Natural killer cell (primary cell): ENCODE results near the gene RNGTT. TPM values are rescaled to one million over a fixed set of nuclear protein-coding genes. Genes with fewer than 3 reads are reported as not detected.

Source experiments
- ATAC-seq, 3 donors: fragments of 150-1000 bp in 2 of 3; fragments of 200-7000 bp in 1 of 3; cut with Tn5 transposase; 1 replicate in 1 of 3; 2 replicates in 2 of 3; pipeline ENCODE4 v1.10.0; 2021; ENCODE audit warnings: mild to moderate bottlenecking in 2 of 3, moderate library complexity in 2 of 3
- DNase-seq, 2 donors: peaks; one replicate each; pipeline versions ENCODE4 v3.0.0 to v3.0.0-alpha.2; 2013 to 2021; ENCODE audit warnings: mixed read lengths in 1 of 2
- H3K27ac ChIP-seq: one replicate; pipeline ENCODE4 v1.5.1; 2013; ENCODE audit warnings: mild to moderate bottlenecking, low read length
- H3K27me3 ChIP-seq: one replicate; pipeline ENCODE4 v1.6.1; 2013; ENCODE audit warnings: low read length; ENCODE audit not compliant: control insufficient read depth, insufficient read depth
- H3K36me3 ChIP-seq: one replicate; pipeline ENCODE4 v1.6.1; 2013; ENCODE audit warnings: low read length; ENCODE audit not compliant: control insufficient read depth, insufficient read depth
- H3K4me1 ChIP-seq: one replicate; pipeline ENCODE4 v1.6.1; 2013; ENCODE audit warnings: low read length; ENCODE audit not compliant: control insufficient read depth, insufficient read depth
- H3K4me3 ChIP-seq: one replicate; pipeline ENCODE4 v1.5.1; 2013; ENCODE audit warnings: low read length
- H3K9me3 ChIP-seq: one replicate; pipeline ENCODE4 v1.6.1; 2013; ENCODE audit warnings: low read length; ENCODE audit not compliant: control insufficient read depth, insufficient read depth
- H3K27ac Mint-ChIP-seq, 2 donors: one replicate each; pipeline ENCODE4 v1.8.0; 2022; ENCODE audit warnings: mild to moderate bottlenecking in 2 of 2, mixed read lengths in 2 of 2, moderate library complexity in 1 of 2
- H3K27me3 Mint-ChIP-seq, 2 donors: one replicate each; pipeline ENCODE4 v1.8.0; 2022; ENCODE audit warnings: low read depth in 2 of 2, mixed read lengths in 2 of 2
- H3K36me3 Mint-ChIP-seq: one replicate; pipeline ENCODE4 v1.8.0; 2022; ENCODE audit warnings: mixed read lengths
- H3K4me1 Mint-ChIP-seq, 2 donors: one replicate each; pipeline ENCODE4 v1.8.0; 2022; ENCODE audit warnings: mixed read lengths in 2 of 2
- H3K4me3 Mint-ChIP-seq: one replicate; pipeline ENCODE4 v1.8.0; 2022; ENCODE audit warnings: mild to moderate bottlenecking, moderate library complexity, mixed read lengths
- H3K9me3 Mint-ChIP-seq, 2 donors: one replicate each; pipeline ENCODE4 v1.8.0; 2022; ENCODE audit warnings: mixed read lengths in 2 of 2
- CTCF ChIP-seq: fragments of 200-600 bp; IDR thresholded peaks from one replicate; pipeline ENCODE4 v1.8.0; 2022; ENCODE audit warnings: antibody characterized with exemption
- WGBS: methylation state at CpG from one replicate; pipeline ENCODE4 v1.1.7; 2013; ENCODE audit warnings: missing lambda C conversion rate; ENCODE audit not compliant: insufficient coverage; 5-methylcytosine and 5-hydroxymethylcytosine counted together
- intact Hi-C: fragments of 100-400 bp; cut with micrococcal nuclease; formaldehyde crosslinking; loops from one replicate; pipeline ENCODE4 v1.14.2; 2022
- total RNA-seq, 4 donors: library from RNA; stranded (reverse); fragments of 120-200 nt in 1 of 4; gene quantifications; one replicate each; pipeline versions ENCODE4 v1.2.3 to v1.2.4, GENCODE V29; 2013 to 2022

The RNGTT gene
- total RNA-seq, 3 donors from 2014 or later (not counting 1 experiment from before 2014, with no cell fraction given) = 23.1 to 27.2 (median 23.1) TPM

GRCh38 chr6:88702956-88703556 is 260.4 kb downstream of the RNGTT start:
- Histone ChIP-seq H3K36me3 (no peaks in the 10 kb centered on the region), H3K27ac (no peak overlapping the region), H3K4me1 (no peaks in the 10 kb centered on the region), H3K9me3 (no peaks in the 10 kb centered on the region), H3K27me3 (no peaks in the 10 kb centered on the region), H3K4me3 (no peak overlapping the region)
- TF ChIP-seq CTCF = no peak
- H3K27ac Mint-ChIP-seq = no peak overlapping the region
- intact Hi-C loops = no loop called here
- WGBS = 100% methylated on average over 4 of the region's 4 CpGs
- no peaks in the 10 kb centered on the region for H3K36me3 Mint-ChIP-seq
- H3K4me3 Mint-ChIP-seq = no peak overlapping the region
- no peak for ATAC-seq
- DNase-seq = no peak
- H3K9me3 Mint-ChIP-seq = no peaks in the 10 kb centered on the region
- H3K4me1 Mint-ChIP-seq = peaks cover 27 to 35% of the 10 kb centered on the region in 2 donors
- H3K27me3 Mint-ChIP-seq = no peaks in the 10 kb centered on the region

DNA sequence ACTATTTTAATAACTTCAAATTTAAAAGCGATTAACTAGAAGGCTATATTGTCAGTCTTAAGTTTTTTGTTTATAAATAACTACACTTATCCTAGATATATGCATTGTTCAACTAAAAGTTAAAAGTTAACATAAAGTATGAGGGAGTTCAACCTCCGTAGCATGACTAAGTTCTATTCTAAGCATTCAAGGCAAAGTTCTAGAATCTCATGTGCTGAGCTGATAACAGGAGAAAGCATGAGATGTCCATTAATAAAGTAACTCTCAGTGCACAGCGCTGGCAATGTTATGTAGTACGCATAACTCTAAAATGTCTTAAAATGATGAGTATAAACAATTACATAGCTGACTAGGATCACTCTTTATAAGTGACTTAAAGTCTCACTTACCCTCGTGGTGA is 264.8 kb downstream of the RNGTT start:
- Histone ChIP-seq H3K27me3 (no peaks in the 10 kb centered on the region), H3K4me1 (no peaks in the 10 kb centered on the region), H3K9me3 (no peaks in the 10 kb centered on the region), H3K36me3 (no peaks in the 10 kb centered on the region), H3K27ac (no peak overlapping the region), H3K4me3 (no peak overlapping the region)
- Mint-ChIP-seq H3K27ac (no peak overlapping the region), H3K9me3 (no peaks in the 10 kb centered on the region), H3K4me3 (no peak overlapping the region), H3K36me3 (peaks cover 8% of the 10 kb centered on the region), H3K27me3 (no peaks in the 10 kb centered on the region), H3K4me1 (peaks cover 10 to 21% of the 10 kb centered on the region in 2 donors)
- WGBS = 100% methylated on average over 1 of the region's 5 CpGs
- ATAC-seq (no peak), DNase-seq (no peak)
- TF ChIP-seq CTCF = no peak
- intact Hi-C loops = no loop called here

- WGBS = 96% methylated on average over 2 of the region's 4 CpGs
- H3K9me3 Mint-ChIP-seq = peaks cover 2 to 3% of the 10 kb centered on the region in 2 donors
These were observed 267.5 kb downstream of the RNGTT start for GRCh38 chr6:88695937-88696336.

More at GRCh38 chr6:88695937-88696336, 267.5 kb downstream of the RNGTT start:
- ATAC-seq (no peak), DNase-seq (no peak)
- no peak overlapping the region for H3K4me3 ChIP-seq
- H3K4me1 ChIP-seq = no peaks in the 10 kb centered on the region
- TF ChIP-seq CTCF = no peak
- Mint-ChIP-seq H3K4me3 (no peak overlapping the region), H3K27me3 (no peaks in the 10 kb centered on the region), H3K36me3 (peaks cover 8% of the 10 kb centered on the region), H3K27ac (no peak overlapping the region), H3K4me1 (peaks cover 10 to 15% of the 10 kb centered on the region in 2 donors)
- no peaks in the 10 kb centered on the region for H3K9me3 ChIP-seq
- no peak overlapping the region for H3K27ac ChIP-seq
- intact Hi-C loops = no loop called here
- no peaks in the 10 kb centered on the region for H3K36me3 ChIP-seq
- no peaks in the 10 kb centered on the region for H3K27me3 ChIP-seq
